Measurements from ENCODE around the gene UCHL3. TPM values are rescaled to one million over a fixed set of nuclear protein-coding genes. Genes with fewer than 3 reads are reported as not detected.

UCHL3 gene
- total and polyA plus RNA-seq, 2 donors (not counting 3 experiments of a cell fraction or from before 2014, with no cell fraction given): 31.3 to 46.8 TPM

- no peak for TF ChIP-seq MAX (IDR thresholded peaks at IDR 0.05; ENCODE audit: insufficient read depth, insufficient read length)
- TF ChIP-seq EZH2 (IDR thresholded peaks at IDR 0.05; ENCODE audit: borderline replicate concordance, low read depth, low read length, severe bottlenecking): no peak
- no peak for TF ChIP-seq MYC (IDR thresholded peaks at IDR 0.05; ENCODE audit: low read depth, low read length)
- TF ChIP-seq CTCF (IDR thresholded peaks at IDR 0.05; ENCODE audit: extremely low read depth in 1 of 2, insufficient read depth in 1 of 2, low read depth in 1 of 2, low read length in 2 of 2): no peak
- no peak for TF ChIP-seq FOS (IDR thresholded peaks at IDR 0.05; ENCODE audit: borderline replicate concordance, insufficient read depth, low read length)
- no peak for TF ChIP-seq POLR2A (IDR thresholded peaks at IDR 0.05; ENCODE audit: low read depth, low read length)
- TF ChIP-seq JUN (IDR thresholded peaks at IDR 0.05; ENCODE audit: borderline replicate concordance, insufficient read depth, insufficient read length, low read depth): no peak
- no peak for TF ChIP-seq GATA2 (IDR thresholded peaks at IDR 0.05; ENCODE audit: insufficient read depth, insufficient read length, low read depth, low read length)
- no peak for TF ChIP-seq POLR2AphosphoS5 (IDR thresholded peaks at IDR 0.05; ENCODE audit: insufficient read depth, low read depth, low read length)
- H3K4me1 ChIP-seq (ENCODE audit: control insufficient read depth, extremely low read depth, insufficient read depth, low read length): peaks cover 10% of the 10 kb centered on the region
- no peak overlapping the region for H2AFZ ChIP-seq (ENCODE audit: low read depth, low read length)
- no peak overlapping the region for H3K4me2 ChIP-seq (ENCODE audit: insufficient read depth, low read length)
- BruUV-seq (replicated peaks): no TSS peak
- no peak overlapping the region for H3K9ac ChIP-seq (replicated peaks; ENCODE audit: extremely low read depth, insufficient read depth, low read length)
- dilution Hi-C loops (cut with MboI; ENCODE audit: extremely low pct_ligation_motif_present, low sequenced_read_pairs): no loop called here
- H3K36me3 ChIP-seq (ENCODE audit: control insufficient read depth in 2 of 2, extremely low read depth in 1 of 2, insufficient read depth in 2 of 2, low read length in 2 of 2): no peaks in the 10 kb centered on the region
- H3K79me2 ChIP-seq (ENCODE audit: control insufficient read depth, insufficient read depth, low read length): peaks cover 16% of the 10 kb centered on the region
- CTCF ChIA-PET: interaction anchor here (1.5 to 1.8 kb wide), 3 partner anchors 10 to 176 kb away, joined by 4 to 7 read pairs (median 5); partner anchors contain the start of genes COMMD6 and TBC1D4
- H3K4me3 ChIP-seq (replicated peaks in 1 of 3; ENCODE audit: insufficient read depth in 1 of 3, low read depth in 1 of 3, low read length in 3 of 3): no peak overlapping the region
- intact Hi-C loops (cut with micrococcal nuclease): no loop called here
- POLR2A ChIA-PET: no interaction called here
- no peak overlapping the region for H3K27ac ChIP-seq (ENCODE audit: insufficient read depth, low read depth, low read length)
- no peaks in the 10 kb centered on the region for H3K9me1 ChIP-seq (replicated peaks; ENCODE audit: control insufficient read depth, extremely low read depth, insufficient read depth, low read length)
- H3K9me3 ChIP-seq (replicated peaks; ENCODE audit: control insufficient read depth, insufficient read depth, low read length): no peaks in the 10 kb centered on the region
- no peaks in the 10 kb centered on the region for H4K20me1 ChIP-seq (replicated peaks; ENCODE audit: control insufficient read depth, extremely low read depth, insufficient read depth, low read length)
- no peak for DNase-seq (ENCODE audit: low read depth, low spot score)
- FAIRE-seq: no peak
- no peaks in the 10 kb centered on the region for H3K27me3 ChIP-seq (ENCODE audit: control insufficient read depth in 2 of 2, insufficient read depth in 2 of 2, low read length in 2 of 2)
Observed at GRCh38 chr13:75547917-75548316, 1.7 kb upstream of the UCHL3 start.
